ENCODE measurements around the gene TSKS.

The TSKS gene

DNA sequence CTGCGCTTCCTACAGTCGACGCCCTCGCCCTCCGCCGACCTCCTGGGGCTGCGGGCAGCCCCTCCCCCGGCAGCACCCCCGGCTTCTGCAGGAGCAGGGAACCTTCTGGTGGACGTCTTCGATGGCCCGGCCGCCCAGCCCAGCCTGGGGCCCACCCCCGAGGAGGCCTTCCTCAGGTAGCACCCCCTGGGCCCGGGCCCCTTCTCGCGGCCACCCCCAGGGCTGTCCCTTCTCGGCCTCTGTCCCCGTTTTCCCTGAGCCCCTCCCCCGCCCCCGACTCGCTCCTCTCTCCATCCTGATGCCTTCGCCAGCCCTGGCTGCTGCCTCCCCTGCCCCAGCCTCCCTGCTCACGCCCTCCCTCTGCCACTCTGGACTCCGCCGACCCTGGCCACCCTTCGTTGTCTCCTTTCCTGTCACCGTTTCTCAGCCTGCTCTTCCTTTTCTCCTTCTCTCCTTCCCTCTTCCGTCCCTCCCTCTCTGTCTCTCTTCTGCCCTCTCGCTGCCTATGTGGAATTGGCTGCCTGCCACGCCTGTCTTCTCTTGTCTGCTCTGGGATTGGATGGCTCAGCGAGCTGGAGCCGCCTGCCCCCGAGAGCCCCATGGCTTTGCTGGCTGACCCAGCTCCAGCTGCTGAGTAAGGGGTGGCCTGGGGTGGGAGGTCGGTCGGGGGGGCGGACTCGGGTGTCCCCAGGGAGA is 39.0 kb upstream of the TSKS start:
- no peak for TF ChIP-seq TAF1 (IDR thresholded peaks at IDR 0.05; ENCODE audit: low read depth)
- TF ChIP-seq CREB1 (IDR thresholded peaks at IDR 0.05; ENCODE audit: low read depth), result no peak
- no peak for TF ChIP-seq TEAD4 (IDR thresholded peaks at IDR 0.05)
- no peak for TF ChIP-seq NFIC (IDR thresholded peaks at IDR 0.05)
- TF ChIP-seq CEBPB (IDR thresholded peaks at IDR 0.05), result no peak
- TF ChIP-seq ZBTB7A (IDR thresholded peaks at IDR 0.05; ENCODE audit: low read depth), result no peak
- no peak for TF ChIP-seq RAD21 (IDR thresholded peaks at IDR 0.05; ENCODE audit: low read depth)
- no peak for TF ChIP-seq FOXM1 (IDR thresholded peaks at IDR 0.05; ENCODE audit: borderline replicate concordance, low read depth)
- no peak for TF ChIP-seq EGR1 (IDR thresholded peaks at IDR 0.05)
- TF ChIP-seq, protein P1, sequence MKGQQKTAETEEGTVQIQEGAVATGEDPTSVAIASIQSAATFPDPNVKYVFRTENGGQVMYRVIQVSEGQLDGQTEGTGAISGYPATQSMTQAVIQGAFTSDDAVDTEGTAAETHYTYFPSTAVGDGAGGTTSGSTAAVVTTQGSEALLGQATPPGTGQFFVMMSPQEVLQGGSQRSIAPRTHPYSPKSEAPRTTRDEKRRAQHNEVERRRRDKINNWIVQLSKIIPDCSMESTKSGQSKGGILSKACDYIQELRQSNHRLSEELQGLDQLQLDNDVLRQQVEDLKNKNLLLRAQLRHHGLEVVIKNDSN (IDR thresholded peaks at IDR 0.05), result no peak
- TF ChIP-seq, protein P2, sequence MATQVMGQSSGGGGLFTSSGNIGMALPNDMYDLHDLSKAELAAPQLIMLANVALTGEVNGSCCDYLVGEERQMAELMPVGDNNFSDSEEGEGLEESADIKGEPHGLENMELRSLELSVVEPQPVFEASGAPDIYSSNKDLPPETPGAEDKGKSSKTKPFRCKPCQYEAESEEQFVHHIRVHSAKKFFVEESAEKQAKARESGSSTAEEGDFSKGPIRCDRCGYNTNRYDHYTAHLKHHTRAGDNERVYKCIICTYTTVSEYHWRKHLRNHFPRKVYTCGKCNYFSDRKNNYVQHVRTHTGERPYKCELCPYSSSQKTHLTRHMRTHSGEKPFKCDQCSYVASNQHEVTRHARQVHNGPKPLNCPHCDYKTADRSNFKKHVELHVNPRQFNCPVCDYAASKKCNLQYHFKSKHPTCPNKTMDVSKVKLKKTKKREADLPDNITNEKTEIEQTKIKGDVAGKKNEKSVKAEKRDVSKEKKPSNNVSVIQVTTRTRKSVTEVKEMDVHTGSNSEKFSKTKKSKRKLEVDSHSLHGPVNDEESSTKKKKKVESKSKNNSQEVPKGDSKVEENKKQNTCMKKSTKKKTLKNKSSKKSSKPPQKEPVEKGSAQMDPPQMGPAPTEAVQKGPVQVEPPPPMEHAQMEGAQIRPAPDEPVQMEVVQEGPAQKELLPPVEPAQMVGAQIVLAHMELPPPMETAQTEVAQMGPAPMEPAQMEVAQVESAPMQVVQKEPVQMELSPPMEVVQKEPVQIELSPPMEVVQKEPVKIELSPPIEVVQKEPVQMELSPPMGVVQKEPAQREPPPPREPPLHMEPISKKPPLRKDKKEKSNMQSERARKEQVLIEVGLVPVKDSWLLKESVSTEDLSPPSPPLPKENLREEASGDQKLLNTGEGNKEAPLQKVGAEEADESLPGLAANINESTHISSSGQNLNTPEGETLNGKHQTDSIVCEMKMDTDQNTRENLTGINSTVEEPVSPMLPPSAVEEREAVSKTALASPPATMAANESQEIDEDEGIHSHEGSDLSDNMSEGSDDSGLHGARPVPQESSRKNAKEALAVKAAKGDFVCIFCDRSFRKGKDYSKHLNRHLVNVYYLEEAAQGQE (IDR thresholded peaks at IDR 0.05; ENCODE audit: low read depth), result no peak
- TF ChIP-seq, protein P3, sequence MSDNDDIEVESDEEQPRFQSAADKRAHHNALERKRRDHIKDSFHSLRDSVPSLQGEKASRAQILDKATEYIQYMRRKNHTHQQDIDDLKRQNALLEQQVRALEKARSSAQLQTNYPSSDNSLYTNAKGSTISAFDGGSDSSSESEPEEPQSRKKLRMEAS (IDR thresholded peaks at IDR 0.05), result no peak
- TF ChIP-seq EP300 (IDR thresholded peaks at IDR 0.05; ENCODE audit: borderline replicate concordance), result no peak
- TF ChIP-seq TCF12 (IDR thresholded peaks at IDR 0.05; ENCODE audit: low read depth), result no peak
- TF ChIP-seq YY1 (IDR thresholded peaks at IDR 0.05; ENCODE audit: low read depth), result no peak

DNA sequence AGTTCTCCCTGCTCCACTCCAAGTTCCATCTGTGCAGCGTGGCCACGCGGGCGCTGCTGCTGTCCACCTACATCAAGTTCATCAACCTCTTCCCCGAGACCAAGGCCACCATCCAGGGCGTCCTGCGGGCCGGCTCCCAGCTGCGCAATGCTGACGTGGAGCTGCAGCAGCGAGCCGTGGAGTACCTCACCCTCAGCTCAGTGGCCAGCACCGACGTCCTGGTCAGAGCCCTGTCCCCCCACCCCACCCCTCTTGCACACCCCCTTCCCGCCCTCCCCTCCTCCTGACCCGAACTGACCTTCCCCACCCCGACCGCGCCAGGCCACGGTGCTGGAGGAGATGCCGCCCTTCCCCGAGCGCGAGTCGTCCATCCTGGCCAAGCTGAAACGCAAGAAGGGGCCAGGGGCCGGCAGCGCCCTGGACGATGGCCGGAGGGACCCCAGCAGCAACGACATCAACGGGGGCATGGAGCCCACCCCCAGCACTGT is 38.3 kb upstream of the TSKS start:
- TF ChIP-seq TAF1 (IDR thresholded peaks at IDR 0.05; ENCODE audit: low read depth), result no peak
- TF ChIP-seq CEBPB (IDR thresholded peaks at IDR 0.05), result no peak
- TF ChIP-seq, protein P2 (IDR thresholded peaks at IDR 0.05; ENCODE audit: low read depth), result no peak
- no peak for TF ChIP-seq TEAD4 (IDR thresholded peaks at IDR 0.05)
- TF ChIP-seq CREB1 (IDR thresholded peaks at IDR 0.05; ENCODE audit: low read depth), result no peak
- no peak for TF ChIP-seq EGR1 (IDR thresholded peaks at IDR 0.05)
- TF ChIP-seq FOXM1 (IDR thresholded peaks at IDR 0.05; ENCODE audit: borderline replicate concordance, low read depth), result no peak
- TF ChIP-seq, protein P3 (IDR thresholded peaks at IDR 0.05), result no peak
- no peak for TF ChIP-seq RAD21 (IDR thresholded peaks at IDR 0.05; ENCODE audit: low read depth)
- TF ChIP-seq, protein P1 (IDR thresholded peaks at IDR 0.05), result no peak
- TF ChIP-seq YY1 (IDR thresholded peaks at IDR 0.05; ENCODE audit: low read depth), result no peak
- TF ChIP-seq NFIC (IDR thresholded peaks at IDR 0.05), result no peak
- TF ChIP-seq ZBTB7A (IDR thresholded peaks at IDR 0.05; ENCODE audit: low read depth), result no peak
- TF ChIP-seq TCF12 (IDR thresholded peaks at IDR 0.05; ENCODE audit: low read depth), result no peak
- TF ChIP-seq EP300 (IDR thresholded peaks at IDR 0.05; ENCODE audit: borderline replicate concordance), result no peak

DNA sequence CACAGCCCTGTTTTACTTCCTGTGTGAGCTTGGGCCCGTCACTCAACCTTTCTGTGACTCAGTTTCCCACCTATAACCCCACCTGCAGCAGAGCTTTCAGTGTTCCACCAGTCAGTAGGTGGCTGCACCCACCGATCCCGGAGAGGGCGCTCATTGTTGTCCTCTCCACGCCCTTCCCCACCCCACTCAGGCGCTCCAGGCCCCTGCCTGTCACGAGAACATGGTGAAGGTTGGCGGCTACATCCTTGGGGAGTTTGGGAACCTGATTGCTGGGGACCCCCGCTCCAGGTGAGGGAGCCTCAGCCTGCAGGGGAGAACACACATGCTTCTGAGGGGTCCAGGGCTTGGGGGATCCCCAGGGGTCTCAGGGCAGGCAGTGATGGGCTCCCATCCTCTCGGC is 37.7 kb upstream of the TSKS start:
- TF ChIP-seq EGR1 (IDR thresholded peaks at IDR 0.05) (no peak), TAF1 (IDR thresholded peaks at IDR 0.05; ENCODE audit: low read depth) (no peak), RAD21 (IDR thresholded peaks at IDR 0.05; ENCODE audit: low read depth) (no peak), CEBPB (IDR thresholded peaks at IDR 0.05) (no peak), ZBTB7A (IDR thresholded peaks at IDR 0.05; ENCODE audit: low read depth) (no peak), NFIC (IDR thresholded peaks at IDR 0.05) (no peak), TCF12 (IDR thresholded peaks at IDR 0.05; ENCODE audit: low read depth) (no peak), CREB1 (IDR thresholded peaks at IDR 0.05; ENCODE audit: low read depth) (no peak), EP300 (IDR thresholded peaks at IDR 0.05; ENCODE audit: borderline replicate concordance) (no peak), YY1 (IDR thresholded peaks at IDR 0.05; ENCODE audit: low read depth) (no peak), TEAD4 (IDR thresholded peaks at IDR 0.05) (no peak), FOXM1 (IDR thresholded peaks at IDR 0.05; ENCODE audit: borderline replicate concordance, low read depth) (no peak)
- TF ChIP-seq, protein P3 (IDR thresholded peaks at IDR 0.05), result no peak
- TF ChIP-seq, protein P2 (IDR thresholded peaks at IDR 0.05; ENCODE audit: low read depth), result no peak
- TF ChIP-seq, protein P1 (IDR thresholded peaks at IDR 0.05), result no peak
